T47D (cell line): Measurements from ENCODE around the gene CLDN17.

Experiments used
- DNase-seq, 2 experiments: peaks; one replicate each; pipeline versions ENCODE4 v3.0.0 to v3.0.0-alpha.2; 2011 to 2012; ENCODE audit warnings: low read depth in 1 of 2, low spot score in 1 of 2
- JUND ChIP-seq: IDR thresholded peaks from 2 replicates; pipeline ENCODE4 v1.6.1; 2012; ENCODE audit warnings: low read depth
- in situ Hi-C: cut with HindIII; loops from 2 replicates; pipeline ENCODE4 v1.10.0; 2016; ENCODE audit warnings: low sequenced_read_pairs, low pct_unique_long_range_greater_than_20kb

Gene CLDN17

GRCh38 chr21:30166171-30166570 is 434 bp downstream of the CLDN17 start:
- in situ Hi-C loops = no loop called here
- DNase-seq = no peak
- TF ChIP-seq JUND = no peak

GRCh38 chr21:30164796-30165195 is 1.8 kb downstream of the CLDN17 start:
- in situ Hi-C loops = no loop called here
- no peak for DNase-seq
- TF ChIP-seq JUND = no peak

- no peak for TF ChIP-seq JUND
- in situ Hi-C loops = no loop called here
- DNase-seq = no peak
These were observed 12.8 kb downstream of the CLDN17 start for GRCh38 chr21:30153697-30154340.

- no peak for TF ChIP-seq JUND
These were observed 13.8 kb downstream of the CLDN17 start for GRCh38 chr21:30152792-30153191.

GRCh38 chr21:30148906-30149305 is 17.7 kb downstream of the CLDN17 start:
- DNase-seq = no peak
- in situ Hi-C loops = no loop called here

More at GRCh38 chr21:30152792-30153191, 13.8 kb downstream of the CLDN17 start:
- in situ Hi-C loops = no loop called here
- no peak for DNase-seq

GRCh38 chr21:30146558-30147282 is 19.9 kb downstream of the CLDN17 start:
- DNase-seq = peak; percentile 9 to 77
- no peak for TF ChIP-seq JUND
- in situ Hi-C loops = no loop called here

More at GRCh38 chr21:30148906-30149305, 17.7 kb downstream of the CLDN17 start:
- TF ChIP-seq JUND = no peak

- no peak for TF ChIP-seq JUND
- DNase-seq = no peak
- in situ Hi-C loops = no loop called here
These were observed 28.1 kb downstream of the CLDN17 start for GRCh38 chr21:30138483-30138882.

- TF ChIP-seq JUND = no peak
- no peak for DNase-seq
- in situ Hi-C loops = no loop called here
These were observed 37.4 kb downstream of the CLDN17 start for GRCh38 chr21:30129246-30129645.

GRCh38 chr21:30126576-30126975 is 40.0 kb downstream of the CLDN17 start:
- TF ChIP-seq JUND = no peak
- in situ Hi-C loops = no loop called here
- DNase-seq = no peak

- DNase-seq = no peak
- no peak for TF ChIP-seq JUND
- in situ Hi-C loops = no loop called here
These were observed 49.0 kb downstream of the CLDN17 start for GRCh38 chr21:30117631-30118030.

GRCh38 chr21:30116479-30116878 is 50.1 kb downstream of the CLDN17 start:
- no peak for TF ChIP-seq JUND
- no peak for DNase-seq
- in situ Hi-C loops = no loop called here
